GM18867 (cell line): ENCODE results near the gene CSTF2T.

ENCODE experiments used
- ATAC-seq: cut with Tn5 transposase; IDR thresholded peaks from one replicate; pipeline ENCODE4 v1.9.1; 2021; ENCODE audit warnings: mild to moderate bottlenecking, moderate library complexity; ENCODE audit not compliant: unreplicated experiment

Gene CSTF2T, protein sequence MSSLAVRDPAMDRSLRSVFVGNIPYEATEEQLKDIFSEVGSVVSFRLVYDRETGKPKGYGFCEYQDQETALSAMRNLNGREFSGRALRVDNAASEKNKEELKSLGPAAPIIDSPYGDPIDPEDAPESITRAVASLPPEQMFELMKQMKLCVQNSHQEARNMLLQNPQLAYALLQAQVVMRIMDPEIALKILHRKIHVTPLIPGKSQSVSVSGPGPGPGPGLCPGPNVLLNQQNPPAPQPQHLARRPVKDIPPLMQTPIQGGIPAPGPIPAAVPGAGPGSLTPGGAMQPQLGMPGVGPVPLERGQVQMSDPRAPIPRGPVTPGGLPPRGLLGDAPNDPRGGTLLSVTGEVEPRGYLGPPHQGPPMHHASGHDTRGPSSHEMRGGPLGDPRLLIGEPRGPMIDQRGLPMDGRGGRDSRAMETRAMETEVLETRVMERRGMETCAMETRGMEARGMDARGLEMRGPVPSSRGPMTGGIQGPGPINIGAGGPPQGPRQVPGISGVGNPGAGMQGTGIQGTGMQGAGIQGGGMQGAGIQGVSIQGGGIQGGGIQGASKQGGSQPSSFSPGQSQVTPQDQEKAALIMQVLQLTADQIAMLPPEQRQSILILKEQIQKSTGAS

GRCh38 chr10:51699475-51700227, at the start of gene CSTF2T:
Gene CSTF2T (minus strand): TSS chr10:51699595. CDS start chr10:51699549, 46 bp downstream.
- ATAC-seq: peak; percentile 95

GRCh38 chr10:51748959-51749358, 49.6 kb upstream of the CSTF2T start:
- no peak for ATAC-seq

DNA sequence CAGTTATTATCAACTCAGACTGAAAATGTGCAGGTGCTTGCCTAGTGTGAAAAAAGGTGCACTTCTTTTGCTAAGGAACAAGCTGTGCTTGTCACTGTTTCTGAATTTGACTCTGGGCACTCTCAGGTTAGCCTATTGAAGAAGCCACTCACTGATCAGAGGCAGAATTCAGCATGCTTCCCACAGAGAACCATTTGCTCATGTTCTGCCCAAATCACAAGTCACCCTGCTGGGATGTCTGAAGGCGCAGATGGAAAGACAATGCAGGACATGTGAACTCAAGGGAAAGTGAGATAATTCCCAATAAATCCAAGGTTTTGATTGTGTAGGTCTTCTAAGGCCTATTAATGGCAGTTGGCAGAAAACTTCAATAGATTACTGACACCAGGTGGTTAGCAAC, 47.8 kb upstream of the CSTF2T start:
- ATAC-seq: no peak

DNA sequence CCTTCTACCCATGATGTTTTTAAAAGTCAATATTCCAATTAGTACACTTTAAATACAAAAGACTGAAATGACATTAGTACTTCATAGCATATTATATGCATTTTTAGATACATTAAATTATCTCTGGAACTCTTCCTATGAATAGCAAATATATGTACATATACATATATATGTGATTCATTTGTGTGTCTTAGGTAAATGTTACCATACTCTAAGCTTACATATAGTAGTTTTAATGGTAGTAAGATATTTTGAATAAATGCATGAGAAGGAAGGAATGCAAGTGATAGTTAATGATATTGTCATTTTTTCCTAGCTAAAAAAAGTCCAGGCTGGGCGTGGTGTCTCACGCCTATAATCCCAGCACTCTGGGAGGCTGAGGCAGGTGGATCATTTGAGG, 46.0 kb upstream of the CSTF2T start:
- no peak for ATAC-seq

DNA sequence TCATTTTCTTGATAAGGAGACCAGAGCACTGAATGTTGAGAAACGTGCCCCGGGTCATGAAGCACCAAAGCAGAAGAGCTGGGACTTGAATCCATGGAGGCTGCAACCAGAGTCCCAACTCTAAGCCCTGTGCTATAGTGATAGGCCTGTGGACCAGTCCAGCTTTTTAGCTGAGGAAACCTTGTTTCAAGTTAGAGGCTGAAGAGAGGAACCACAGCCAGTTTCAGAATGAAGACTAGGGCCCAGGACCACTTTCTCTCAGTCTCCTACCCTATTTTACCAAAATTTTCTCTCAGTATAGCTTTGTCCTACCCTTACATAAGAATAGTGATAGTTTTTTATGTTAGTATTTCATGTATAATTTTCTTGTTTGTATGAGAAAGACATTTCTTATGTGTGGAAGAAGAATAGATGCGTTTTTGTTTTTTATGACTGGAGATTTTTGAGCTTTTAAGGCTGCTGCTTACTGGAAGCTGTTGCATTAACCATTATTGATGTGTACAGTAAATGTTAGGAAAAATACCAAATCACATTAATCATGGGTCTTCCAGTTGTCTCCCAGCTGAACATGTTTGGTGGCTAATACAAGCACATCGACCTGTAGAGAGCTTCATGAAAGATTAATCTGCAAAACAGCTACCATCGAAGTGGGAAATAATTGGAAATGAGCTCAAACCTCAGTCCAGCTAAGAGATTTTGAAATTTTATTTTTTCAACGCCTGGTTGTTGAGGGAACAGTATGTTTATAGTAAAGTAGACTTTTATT, 45.0 kb upstream of the CSTF2T start:
- peak; percentile 59 for ATAC-seq

- ATAC-seq: peak; percentile 97
These were observed 43.8 kb upstream of the CSTF2T start for GRCh38 chr10:51743146-51743545.

DNA sequence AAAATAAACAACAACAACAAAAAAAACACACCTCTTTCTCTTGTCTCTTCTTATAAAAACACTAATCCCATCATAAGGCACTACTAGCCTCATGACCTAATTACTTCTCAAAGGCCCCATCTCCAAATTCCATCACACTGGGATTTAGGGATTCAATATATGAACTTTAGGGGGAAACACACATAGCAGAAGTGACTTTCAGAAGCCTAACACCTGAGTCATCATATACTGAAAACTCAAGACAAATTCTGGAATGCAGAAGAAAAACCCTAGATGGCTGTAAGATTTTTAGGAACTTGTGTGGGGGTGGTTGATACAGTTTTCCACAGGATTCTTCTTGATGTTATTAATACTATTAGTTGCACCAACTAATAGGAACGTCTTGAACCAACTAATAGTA, 33.7 kb upstream of the CSTF2T start:
- no peak for ATAC-seq

GRCh38 chr10:51729822-51730555, 30.6 kb upstream of the CSTF2T start:
- no peak for ATAC-seq

GRCh38 chr10:51724038-51724437, 24.6 kb upstream of the CSTF2T start:
- no peak for ATAC-seq

DNA sequence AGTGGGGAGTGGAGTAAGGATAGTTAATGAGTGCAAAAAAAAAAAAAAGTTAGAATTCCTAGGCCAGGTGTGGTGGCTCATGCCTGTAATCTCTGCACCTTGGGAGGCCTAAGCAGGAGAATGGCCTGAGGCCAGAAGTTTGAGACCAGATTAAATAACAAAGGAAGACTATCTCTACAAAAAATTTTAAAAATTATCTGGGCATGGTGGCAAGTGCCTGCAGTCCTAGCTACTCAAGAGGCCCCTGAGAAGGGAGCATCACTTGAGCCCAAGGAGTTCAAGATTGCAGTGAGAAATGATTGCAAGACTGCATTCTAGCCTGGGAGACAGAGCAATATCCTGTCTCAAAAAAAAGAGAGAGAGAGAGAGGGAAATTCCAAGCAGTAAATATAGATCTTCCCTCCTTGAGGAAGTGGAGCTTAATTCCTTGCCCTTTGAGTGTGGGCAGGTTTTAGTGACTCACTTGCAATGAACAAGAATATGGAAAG, 19.5 kb upstream of the CSTF2T start:
- ATAC-seq: no peak

DNA sequence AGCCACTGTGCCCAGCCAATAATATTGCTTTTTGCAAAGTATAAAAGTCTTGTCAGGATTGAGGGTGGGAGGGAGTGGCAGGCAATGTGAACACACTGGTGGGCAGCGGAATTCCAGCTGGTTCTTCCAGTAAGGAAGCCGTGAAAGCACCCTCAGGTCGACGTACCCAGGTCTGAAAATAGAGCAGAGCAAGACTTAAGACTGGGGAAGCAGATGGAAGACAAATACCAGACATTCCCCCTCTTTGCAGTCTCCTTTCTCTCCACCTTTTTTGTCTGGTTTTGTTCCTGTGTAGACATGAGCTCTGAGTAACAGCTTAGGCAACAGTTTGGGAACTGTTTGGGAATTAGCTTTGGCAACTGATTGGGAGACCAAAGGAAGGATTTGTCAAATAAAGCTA, 17.6 kb upstream of the CSTF2T start:
- no peak for ATAC-seq

DNA sequence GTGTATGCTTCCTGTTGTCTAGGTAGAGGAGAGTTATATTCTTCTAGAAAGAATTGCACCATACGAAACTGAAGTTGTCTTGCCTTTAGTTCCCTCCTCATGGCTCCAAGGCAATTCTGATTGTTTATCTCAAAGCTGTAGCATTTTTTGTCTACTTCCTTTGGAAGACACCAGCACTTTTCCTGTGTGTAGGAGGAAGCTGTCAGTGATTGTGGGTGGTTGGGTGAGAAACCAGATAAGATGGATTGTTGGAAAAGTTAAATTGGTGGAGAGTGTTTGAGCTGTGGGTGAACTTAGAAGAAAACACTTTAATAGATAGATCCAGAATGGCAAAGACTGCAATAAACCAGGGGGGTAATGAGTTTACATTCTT, 12.1 kb upstream of the CSTF2T start:
- ATAC-seq: no peak

- no peak for ATAC-seq
These were observed 10.1 kb upstream of the CSTF2T start for GRCh38 chr10:51709324-51709972.

GRCh38 chr10:51708609-51709008, 9.2 kb upstream of the CSTF2T start:
- ATAC-seq: no peak

GRCh38 chr10:51707821-51708424, 8.5 kb upstream of the CSTF2T start:
- no peak for ATAC-seq

DNA sequence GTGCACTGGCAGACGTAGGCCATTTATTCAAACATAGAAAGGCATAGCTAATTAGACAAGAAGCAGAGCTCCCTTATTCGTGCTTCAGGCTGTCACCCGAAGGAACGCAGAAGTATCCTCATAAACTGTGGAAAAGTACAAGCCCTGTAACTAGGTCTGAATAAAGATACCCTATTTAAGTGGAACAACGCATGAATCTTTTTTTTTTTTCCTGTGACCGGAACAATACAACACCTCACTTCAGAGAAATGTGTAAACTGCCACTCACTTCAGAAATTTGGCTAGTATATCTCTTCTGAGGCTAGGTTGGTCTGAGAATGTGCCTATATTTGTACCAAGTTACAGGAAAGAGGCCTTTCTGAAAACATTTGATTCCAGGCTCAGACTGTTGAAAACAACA, 8.0 kb upstream of the CSTF2T start:
- ATAC-seq: no peak

- no peak for ATAC-seq
These were observed 6.8 kb upstream of the CSTF2T start for GRCh38 chr10:51706225-51706624.

GRCh38 chr10:51705774-51706173, 6.4 kb upstream of the CSTF2T start:
- ATAC-seq: no peak

DNA sequence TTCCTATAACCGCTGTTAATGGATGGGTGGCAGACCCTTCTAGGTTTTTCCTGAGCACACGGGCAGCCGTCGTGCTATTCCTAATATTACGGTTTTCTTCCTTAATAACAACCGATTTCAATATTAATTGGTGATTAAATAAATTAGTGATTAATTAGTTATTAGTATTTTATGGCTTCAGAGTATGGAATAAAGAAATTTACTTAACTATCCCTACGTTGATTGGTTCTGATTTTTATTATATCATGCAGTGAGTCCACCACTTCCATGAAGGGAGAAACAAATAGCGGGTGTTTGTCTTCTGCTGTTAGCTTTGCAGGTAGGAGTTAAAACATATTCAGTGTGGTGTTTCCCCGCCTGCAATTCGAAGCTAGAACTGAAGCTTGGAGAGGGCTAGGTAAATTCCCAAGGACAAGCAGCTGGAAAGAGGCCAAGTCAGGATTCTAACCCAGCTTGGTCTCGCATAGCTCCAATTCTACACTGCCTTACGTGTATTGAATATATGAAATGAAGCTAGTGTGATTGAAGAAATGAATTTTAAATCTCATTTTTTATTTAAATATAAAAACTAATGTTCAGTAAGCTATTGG, 928 bp upstream of the CSTF2T start:
- ATAC-seq: no peak
